Hepatic stellate cell (primary cell): ENCODE measurements around the gene NES.

Source experiments
- DNase-seq: peaks from one replicate; pipeline ENCODE4 v3.0.0; 2011; ENCODE audit warnings: low spot score

Gene NES

GRCh38 chr1:156676820-156677615 lies at the start of gene NES:
Gene NES, minus strand, starts transcription at chr1:156677407. Its CDS starts 143 bp downstream, at chr1:156677264.
- DNase-seq = peak; percentile 82

GRCh38 chr1:156726549-156727226 lies 49.5 kb upstream of the NES start:
- peak; percentile 77 for DNase-seq

- peak; percentile 89 for DNase-seq
Observed at GRCh38 chr1:156725683-156726280, 48.6 kb upstream of the NES start.

GRCh38 chr1:156721535-156721934 lies 44.3 kb upstream of the NES start:
- DNase-seq = no peak

GRCh38 chr1:156721131-156721530 lies 43.9 kb upstream of the NES start:
- no peak for DNase-seq

GRCh38 chr1:156717351-156717750 lies 40.1 kb upstream of the NES start:
- DNase-seq = no peak

- DNase-seq = no peak
Observed at GRCh38 chr1:156714830-156715229, 37.6 kb upstream of the NES start.

GRCh38 chr1:156712626-156713025 lies 35.4 kb upstream of the NES start:
- no peak for DNase-seq

- no peak for DNase-seq
Observed at GRCh38 chr1:156711011-156711817, 34.0 kb upstream of the NES start.

- DNase-seq = peak; percentile 90
Observed at GRCh38 chr1:156709757-156710489, 32.7 kb upstream of the NES start.

- DNase-seq = no peak
Observed at GRCh38 chr1:156709031-156709430, 31.8 kb upstream of the NES start.

GRCh38 chr1:156708218-156708661 lies 31.0 kb upstream of the NES start:
- no peak for DNase-seq

- no peak for DNase-seq
Observed at GRCh38 chr1:156707417-156708217, 30.4 kb upstream of the NES start.

- DNase-seq = peak; percentile 49
Observed at GRCh38 chr1:156706657-156707416, 29.6 kb upstream of the NES start.

- DNase-seq = peak; percentile 82
Observed at GRCh38 chr1:156705918-156706656, 28.9 kb upstream of the NES start.

- no peak for DNase-seq
Observed at GRCh38 chr1:156705321-156705917, 28.2 kb upstream of the NES start, which contains the start of gene CRABP2. Gene CRABP2, minus strand, starts transcription at chr1:156705583. Its CDS starts 137 bp downstream, at chr1:156705446.

- DNase-seq = peak; percentile 78
Observed at GRCh38 chr1:156704930-156705320, 27.7 kb upstream of the NES start.

- DNase-seq = no peak
Observed at GRCh38 chr1:156704166-156704711, 27.0 kb upstream of the NES start.
